NCI-H2171 (cell line): Measurements from ENCODE around the gene VENTX.

Source experiments
- DNase-seq: peaks from one replicate; lab custom pipeline; 2025; lab: John Stamatoyannopoulos, UW

The VENTX gene, protein sequence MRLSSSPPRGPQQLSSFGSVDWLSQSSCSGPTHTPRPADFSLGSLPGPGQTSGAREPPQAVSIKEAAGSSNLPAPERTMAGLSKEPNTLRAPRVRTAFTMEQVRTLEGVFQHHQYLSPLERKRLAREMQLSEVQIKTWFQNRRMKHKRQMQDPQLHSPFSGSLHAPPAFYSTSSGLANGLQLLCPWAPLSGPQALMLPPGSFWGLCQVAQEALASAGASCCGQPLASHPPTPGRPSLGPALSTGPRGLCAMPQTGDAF

DNA sequence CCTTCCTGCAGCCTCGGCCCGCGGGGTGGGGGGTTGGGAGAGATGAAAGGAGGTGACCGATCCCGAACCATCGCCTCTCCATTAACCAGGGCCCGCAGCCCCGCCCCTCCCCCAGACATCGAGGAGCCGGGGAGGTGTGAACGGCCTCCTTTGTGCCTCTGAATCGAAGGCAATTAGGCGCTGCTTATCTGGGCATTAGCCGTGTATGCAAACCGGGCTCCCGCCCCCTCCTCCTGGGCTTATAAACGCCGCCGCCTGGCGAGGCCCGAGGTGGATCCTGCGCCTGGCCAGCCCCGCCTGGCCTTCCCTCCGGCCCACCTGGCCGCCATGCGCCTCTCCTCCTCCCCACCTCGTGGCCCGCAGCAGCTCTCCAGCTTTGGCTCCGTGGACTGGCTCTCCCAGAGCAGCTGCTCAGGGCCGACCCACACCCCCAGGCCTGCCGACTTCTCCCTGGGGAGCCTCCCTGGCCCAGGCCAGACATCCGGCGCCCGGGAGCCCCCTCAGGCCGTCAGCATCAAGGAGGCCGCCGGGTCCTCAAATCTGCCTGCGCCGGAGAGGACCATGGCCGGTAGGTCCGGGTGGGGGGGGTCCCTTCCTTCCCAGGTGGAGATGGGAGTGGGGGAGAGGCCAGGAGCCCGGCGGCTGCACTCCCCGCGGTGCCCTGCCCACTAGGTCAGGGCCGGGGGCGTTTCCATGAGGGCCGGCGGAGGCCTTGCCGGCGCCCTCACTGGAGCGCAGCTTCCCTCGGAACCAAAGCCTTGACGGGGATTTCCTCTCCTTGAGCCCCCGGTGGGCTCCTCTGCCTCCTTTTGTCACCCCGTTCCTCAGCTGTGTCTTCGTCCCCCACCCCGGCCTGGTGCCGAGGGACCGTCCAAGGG is at the start of gene VENTX:
VENTX (plus strand) TSS at position 268 of the 878 bp plus-strand sequence; CDS start at position 328, 60 bp downstream.
- DNase-seq, result no peak

DNA sequence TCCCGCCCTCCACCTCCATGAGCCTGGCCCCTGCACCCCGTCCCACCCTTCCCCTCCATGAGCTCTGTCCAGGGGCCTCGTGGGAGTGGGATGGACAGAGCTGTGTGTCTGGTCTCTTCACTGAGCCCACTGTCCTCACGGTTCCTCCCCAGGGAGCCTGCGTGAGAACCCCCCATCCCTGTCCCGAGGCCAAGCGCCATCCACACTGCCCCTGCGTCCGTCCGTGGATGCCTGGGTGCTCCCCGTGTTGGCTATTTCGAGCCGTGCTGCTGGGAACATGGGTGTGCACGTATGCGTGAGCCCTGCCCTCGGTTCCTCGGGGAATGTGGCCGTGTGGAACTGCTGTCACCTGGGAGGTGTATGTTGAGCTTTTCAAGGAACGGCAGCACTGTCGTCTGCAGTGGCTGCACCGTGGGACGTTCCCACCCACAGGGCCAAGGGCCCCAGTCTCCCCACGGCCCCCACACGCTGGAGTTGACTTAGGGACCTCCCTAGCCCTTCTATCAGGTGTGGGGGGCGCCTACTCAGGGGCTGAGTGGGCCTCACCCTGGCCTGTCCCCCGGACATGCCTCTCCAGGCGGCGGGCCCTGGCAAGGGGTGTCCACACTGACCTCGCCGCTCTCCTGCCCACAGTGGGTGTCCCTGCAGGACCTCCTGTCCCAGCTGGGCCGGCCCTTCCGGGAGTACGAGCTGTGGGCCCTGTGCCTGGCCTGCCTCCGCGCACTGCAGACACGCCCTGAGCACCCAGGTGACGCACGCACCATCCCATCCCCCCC is 49.6 kb upstream of the VENTX start:
- DNase-seq, result no peak

DNA sequence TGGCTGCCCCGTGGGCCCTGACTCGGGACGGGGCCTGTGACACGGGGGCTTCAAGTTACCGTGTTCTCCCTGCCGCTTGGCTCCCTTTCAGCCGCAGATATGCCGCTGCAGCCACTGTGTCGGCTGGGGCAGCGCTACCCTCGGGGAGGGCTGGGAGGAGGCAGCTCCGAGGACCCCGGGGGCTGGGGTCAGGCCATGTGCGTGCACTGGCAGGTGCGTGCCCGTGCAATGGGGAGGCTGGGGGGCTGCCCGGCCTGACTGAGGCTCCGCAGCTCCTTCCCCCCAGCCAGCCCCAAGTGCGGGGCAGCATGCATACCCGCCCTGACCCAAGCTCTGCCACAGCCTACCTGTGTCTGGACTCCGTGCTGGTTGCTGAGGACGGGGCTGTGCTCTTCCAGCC is 48.4 kb upstream of the VENTX start:
- DNase-seq, result no peak

DNA sequence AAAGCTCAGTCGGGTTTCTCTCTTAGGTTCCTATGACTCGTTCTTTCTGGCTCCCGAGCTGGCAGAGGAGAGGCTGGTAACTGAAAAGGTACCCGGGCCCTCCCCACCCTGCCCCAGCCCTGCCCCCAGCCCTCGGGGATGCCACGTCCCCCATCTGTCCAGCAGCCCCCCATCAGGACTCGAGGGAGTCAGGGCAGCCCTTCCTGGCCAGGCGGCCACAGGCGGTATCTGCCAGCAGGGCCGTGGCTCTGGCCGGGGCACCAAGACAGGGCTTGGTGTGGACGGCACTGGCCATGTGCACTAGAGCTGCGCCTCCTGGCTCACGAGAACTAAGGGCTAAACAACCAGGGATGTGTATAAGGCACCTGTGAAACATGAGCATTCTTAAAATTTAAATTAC is 47.9 kb upstream of the VENTX start:
- no peak for DNase-seq

DNA sequence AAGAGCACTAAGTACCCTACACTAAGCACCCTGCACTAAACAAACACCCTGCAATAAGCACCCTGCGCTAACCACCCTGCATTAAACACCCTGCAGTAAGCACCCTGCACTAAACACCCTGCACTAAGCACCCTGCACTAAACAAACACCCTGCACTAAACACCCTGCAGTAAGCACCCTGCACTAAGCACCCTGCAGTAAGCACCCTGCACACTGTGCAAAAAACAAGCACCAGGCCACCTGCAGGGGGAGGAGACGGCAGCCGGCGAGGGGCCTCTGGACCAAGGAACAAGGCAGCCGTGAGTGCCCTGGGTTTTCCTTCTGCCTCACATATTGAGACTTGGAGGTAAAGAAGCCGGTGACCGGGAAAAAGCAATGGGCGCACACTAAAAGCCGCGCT is 47.4 kb upstream of the VENTX start:
- DNase-seq, result no peak

DNA sequence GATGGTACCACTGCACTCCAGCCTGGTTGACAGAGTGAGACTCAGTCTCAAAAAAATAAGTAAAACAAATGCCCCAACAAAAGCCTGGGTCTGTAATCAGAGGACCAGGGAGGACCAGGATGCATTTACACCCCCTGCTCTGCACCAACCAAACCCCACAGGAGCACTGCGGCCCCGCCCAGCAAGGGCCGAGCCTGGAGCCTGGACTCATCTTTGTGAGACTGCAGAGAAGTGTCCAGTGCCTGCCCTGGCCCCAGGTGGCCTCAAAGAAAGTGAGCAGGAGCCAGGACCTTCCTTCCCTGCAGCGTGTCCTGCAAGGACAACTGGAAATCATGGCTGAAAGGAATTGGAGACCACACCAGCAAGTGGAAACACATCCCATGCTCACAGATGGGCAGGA is 46.0 kb upstream of the VENTX start:
- DNase-seq, result no peak

DNA sequence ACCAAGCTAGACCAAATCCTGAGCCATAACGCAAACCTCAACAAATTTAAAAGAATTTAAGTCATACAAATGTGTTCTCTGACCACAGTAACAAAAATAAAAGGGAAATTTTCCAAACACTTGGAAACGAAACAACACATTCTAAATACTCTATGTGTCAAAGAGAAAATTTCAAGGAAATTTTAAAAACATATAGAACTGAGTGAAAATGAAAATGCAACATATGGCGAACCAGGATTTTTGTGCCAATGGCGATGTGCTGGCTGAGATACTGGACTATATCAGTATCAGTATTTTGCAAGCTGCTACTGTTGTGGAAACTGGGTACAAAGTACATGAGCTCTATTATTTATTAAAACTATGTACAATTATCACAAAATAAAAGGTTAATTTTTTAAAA is 43.5 kb upstream of the VENTX start:
- DNase-seq, result no peak

DNA sequence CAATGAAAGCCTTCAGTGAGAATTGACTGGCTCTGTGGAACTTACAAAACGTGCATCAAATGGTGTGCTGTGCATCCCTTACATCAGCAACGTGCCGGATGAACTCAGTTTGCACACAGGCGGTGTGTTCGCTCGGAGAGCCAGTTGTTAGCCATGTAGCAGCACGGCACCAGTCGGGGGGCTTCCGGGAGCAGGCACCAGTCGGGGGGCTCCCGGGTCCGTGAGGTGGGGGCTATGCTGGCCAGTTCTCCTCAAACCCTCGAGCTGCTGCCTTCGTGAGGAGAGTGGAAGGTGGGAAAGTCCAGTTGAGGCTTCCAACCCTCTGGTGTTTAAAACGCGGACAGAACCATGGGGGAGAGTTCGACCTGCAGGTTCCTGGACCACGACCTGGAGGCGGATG is 42.6 kb upstream of the VENTX start:
- no peak for DNase-seq

DNA sequence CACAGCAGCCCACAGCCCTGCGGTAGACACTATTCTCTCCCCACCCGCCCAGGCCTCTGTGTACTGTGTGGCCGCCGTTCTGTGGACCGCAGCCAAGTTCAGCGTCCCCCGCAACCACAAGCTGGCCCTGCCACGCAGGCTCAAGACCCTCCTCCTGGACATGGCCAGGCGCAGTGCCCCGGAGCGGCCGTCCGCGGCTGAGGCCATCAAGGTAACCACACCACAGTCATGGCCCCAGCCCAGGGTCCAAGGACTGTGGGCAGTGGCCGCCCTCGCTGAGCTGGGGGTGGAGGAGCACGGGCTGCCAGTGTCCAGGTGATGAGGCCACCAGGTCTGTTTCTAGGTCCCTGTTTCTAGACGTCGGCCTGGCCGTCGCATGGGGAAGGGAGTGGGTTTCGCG is 42.0 kb upstream of the VENTX start:
- DNase-seq, result no peak

DNA sequence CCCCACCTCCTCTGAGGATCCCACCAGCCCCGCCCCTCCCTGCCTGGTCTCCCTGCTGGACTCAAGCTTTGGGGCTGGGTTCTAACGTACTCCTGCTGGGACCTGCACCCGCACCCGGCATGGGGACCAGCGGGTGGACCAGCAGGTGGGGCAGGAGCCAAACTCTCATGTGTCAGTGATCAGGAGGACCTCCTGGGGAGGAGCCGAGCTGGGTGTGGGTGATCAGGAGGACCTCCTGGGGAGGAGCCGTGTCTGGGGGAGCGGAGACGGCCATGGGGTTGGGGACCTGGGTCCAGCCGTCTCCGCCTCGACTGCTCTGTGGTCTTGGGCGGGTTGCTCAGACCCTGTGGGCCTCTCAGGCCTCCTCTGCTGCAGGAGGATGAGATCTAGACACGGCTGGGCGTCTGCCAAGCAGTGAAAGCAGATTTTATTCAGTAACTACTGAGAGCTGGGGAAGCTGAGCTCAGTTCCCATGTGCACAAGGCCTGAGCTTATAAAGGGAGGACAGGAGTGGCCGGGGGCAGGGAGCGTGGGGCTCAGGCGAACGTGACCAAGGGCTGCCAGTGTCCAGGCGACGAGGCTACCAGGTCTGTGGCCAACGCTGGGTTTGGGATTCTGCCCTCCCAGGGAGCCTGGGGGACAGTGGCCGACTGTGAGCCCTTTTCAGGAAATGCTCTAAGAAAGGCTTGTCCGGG is 41.3 kb upstream of the VENTX start:
- no peak for DNase-seq

DNA sequence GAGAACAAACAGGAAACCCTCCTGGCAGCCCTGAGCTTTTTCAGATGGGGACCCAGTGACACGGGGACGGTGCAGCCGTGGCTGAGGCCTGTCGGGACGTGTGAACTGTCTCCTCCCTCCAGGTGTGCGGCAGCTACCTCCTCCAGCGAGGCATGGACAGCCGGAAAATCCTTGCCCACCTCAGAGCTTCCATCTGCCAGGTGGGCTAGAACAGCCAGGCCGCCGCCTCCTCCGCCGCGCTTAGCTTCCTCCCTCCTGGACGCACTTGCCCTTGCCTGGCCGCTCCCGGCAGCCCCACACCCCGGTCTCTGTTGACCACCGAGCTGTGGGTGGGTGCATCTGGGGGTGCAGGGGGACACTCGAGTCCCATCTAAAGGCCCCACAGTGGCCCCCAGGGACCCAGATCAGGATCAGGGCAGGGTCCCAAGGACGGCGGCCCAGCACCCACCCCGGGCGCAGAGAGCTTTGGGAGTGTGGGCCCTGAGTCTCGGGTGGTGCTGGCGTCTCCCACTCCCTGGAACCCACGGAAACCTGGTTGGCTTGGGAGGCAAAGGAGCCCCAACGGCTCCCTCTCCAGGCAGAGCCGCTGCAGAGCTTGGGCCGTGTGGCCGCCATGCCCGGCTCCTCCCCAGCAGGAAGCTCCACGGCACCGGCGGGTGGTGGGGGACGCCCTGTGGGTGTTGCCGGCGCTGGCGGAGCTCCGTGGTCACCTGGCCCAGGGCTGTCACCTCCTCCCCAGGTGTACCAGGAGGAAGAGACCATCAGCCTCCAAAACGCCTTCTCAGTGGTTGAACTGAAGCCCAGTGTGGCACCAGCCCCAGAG is 40.5 kb upstream of the VENTX start:
- no peak for DNase-seq

DNA sequence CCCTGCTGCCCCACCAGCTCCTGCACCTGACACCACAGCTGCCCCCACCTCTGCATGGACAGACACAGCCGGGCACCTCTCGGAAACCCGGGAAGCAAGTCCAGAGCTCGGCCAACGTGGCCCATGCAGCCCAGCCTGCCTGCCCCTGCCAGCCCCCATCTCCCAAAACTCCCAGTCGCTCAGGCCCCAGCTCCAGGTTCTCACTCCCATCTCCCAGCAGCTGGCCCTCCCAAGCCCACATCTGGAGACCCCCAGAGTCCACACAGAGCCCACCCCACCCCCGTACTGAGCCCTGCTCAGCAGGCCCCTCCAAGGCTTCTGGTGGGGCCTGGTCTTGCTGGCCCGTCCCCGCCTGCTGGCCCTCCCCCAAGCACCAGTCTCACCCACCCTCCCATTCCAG is 39.9 kb upstream of the VENTX start:
- no peak for DNase-seq

DNA sequence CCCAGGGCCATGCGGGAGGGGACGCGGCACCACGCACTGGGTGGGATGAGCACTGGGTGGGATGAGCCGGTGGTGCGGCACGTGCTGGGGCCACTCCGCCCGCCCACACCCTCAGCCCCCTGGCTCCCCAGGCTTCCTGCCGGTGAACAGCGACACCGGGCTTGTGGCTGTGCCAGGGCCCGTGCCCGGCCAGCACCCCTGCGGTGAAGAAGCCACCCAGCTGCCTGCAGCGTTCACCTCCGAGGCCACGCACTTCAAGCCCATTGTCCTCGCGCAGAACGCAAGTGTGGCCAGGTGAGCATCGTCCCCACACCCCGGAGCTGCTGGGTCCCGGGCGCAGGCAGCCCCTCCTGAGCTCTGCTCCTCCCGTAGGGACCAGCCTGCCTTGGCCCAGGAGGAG is 39.4 kb upstream of the VENTX start:
- DNase-seq, result no peak

DNA sequence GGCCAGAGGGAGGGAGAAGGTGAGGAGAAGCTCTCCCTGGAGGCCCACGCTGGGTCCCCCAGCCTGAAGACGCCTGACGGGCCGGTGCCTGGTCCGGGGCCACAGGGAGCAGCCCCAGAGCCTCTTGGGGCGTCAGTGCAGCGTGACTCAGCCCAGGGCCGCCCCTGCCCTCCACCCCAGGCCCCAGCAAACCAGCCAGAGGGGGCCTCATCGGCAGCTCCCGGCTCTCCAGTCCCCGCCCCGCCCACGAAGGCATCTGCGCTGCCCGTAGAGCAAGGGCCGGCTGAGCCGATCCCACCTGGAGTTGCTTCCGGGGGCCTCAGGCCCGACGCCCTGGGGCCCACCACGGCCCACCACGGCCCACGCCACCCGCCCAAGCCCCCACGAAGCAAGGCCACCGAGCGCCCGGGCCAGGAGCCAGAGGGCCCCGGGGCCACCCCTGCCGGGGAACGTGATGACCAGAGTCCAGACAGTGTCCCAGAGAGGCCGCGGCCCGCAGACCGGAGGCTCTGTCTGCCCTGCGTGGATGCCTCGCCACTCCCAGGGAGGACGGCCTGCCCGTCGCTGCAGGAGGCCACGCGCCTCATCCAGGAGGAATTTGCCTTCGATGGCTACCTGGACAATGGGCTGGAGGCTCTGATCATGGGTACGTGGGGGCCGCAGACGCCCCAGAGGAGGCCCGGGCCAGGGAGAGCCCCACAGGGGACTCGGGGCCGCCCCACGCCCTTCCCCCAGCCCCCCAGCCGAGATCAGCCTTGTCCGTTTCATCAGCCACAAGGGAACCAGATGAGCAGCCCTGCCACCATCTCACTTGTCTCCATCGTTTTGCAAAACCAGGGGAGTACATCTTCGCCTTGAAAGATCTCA is 38.8 kb upstream of the VENTX start:
- no peak for DNase-seq

DNA sequence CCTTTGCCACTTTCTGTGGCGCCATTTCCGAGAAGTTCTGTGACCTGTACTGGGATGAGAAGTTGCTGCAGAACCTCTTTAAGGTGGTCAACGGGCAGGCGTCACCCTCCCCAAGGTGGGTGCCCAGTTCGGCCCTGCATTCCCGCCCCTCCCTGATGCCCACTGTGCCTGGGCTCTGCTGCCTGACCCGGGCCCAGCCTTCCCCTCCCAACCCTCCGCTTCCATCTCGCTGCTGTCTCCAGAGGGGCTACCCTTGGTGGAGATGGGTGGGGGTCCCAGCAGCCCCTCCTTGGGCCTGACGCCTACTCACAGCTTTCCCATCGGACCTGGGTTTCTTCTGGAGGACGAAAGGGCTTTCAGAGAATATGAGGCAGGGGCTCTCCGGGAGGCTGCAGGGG is 38.2 kb upstream of the VENTX start:
- no peak for DNase-seq

DNA sequence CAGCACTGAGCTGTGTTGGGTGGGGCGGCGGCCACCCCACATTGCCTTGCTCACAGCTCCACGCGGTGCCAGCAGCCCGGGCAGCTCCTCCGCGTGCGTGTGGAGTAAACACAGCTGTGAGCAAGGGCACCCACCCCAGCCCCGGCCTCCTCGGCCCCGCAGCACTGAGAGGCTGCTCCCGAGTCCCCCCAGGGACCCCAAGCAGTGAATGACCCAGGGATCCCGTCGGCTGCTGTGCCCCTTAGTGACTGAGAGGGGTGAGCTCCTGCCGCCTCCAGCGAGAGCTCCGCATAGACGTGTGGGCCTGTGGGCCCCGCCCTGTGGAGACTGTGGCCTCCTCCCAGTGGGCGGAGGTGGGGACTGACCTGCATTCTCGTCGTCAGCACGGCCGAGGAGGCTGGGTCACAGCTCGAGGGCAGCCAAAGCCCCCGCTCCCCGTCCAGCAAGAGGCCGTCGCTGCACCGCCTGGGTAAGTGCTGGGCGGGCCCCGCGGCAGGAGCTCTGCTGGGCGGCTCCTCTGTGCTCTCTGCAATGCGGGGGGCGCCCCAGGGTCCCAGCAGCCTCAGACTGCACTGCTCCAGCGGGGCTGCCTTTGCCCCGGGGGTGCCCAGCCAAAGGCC is 37.6 kb upstream of the VENTX start:
- DNase-seq, result no peak

DNA sequence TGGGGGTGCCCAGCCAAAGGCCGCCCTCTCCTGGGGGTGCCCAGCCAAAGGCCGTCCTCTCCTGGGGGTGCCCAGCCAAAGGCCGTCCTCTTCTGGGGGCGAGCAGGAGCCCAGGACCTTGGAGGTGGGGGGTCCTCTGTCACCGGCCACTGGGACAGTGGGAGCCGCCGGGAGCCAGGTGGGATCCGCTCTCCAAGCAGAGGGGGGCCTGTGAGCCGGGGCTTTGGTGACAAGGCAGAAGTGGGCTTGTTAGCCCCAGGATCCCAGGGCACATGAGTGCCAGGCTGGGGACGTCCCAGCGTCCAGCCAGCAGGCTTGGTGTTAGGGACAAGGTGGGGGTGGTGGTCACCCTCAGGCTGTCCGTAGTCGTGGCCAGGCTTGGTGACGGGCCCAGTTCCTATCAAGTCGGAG is 37.0 kb upstream of the VENTX start:
- no peak for DNase-seq

DNA sequence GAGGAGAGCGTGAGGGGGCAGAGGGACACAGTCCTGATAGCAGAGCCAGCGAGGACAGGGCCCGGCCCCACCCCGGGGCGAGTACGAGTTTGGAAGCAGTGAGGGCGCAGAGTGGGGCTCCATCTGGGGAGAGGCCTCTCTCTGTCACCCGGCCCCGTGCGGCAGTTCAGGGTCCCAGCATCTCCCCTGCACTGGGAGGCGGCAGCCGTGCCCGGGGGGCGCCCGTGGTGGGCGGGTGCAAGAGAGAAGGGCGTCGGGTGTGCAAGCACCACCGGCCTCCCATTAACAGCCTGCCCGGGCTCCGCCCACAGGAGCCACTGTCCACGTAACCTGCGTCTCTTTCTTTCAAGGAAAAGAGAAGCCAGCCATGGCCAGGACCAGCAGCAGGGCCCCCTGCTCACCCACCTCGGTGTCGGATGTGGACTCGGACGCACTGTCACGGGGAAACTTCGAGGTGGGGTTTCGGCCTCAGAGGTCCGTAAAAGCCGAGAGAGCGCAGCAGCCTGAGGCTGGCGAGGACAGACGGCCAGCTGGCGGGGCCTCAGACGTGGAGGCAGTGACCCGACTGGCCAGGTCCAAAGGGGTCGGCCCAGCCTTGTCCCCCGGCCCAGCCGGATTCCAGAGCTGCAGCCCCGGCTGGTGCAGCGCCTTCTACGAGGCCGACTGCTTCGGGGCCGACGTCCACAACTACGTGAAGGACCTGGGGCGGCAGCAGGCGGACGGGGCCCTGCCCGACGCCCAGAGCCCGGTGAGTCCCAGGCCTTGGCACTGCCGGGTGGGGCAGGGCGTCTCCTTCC is 36.3 kb upstream of the VENTX start:
- no peak for DNase-seq
